HL-60 (cell line): Measurements from ENCODE around the gene SUPT16H.

Source experiments
- DNase-seq, 2 experiments: peaks; one replicate each; pipeline ENCODE4 v3.0.0-alpha.2; 2010 to 2020; ENCODE audit warnings: low read depth in 1 of 2, low spot score in 1 of 2
- H3K27ac ChIP-seq: fragments of 250-450 bp; sonication (Bioruptor Pico); replicated peaks from 2 replicates; pipeline ENCODE4 v1.5.1; 2020; ENCODE audit warnings: mild to moderate bottlenecking, moderate library complexity
- H3K27me3 ChIP-seq: fragments of 250-450 bp; sonication (Bioruptor Pico); 2 replicates; pipeline ENCODE4 v1.5.1; 2021; ENCODE audit warnings: mild to moderate bottlenecking, moderate library complexity; ENCODE audit not compliant: insufficient read depth, poor library complexity, severe bottlenecking
- H3K4me3 ChIP-seq: replicated peaks from 2 replicates; pipeline ENCODE4 v1.5.1; 2011; ENCODE audit warnings: mild to moderate bottlenecking, control low read depth, low read length; ENCODE audit not compliant: insufficient read depth
- GABPA ChIP-seq: IDR thresholded peaks from 2 replicates; pipeline ENCODE4 v1.6.1; 2012; ENCODE audit warnings: low read depth
- POLR2AphosphoS5 ChIP-seq: IDR thresholded peaks from 2 replicates; pipeline ENCODE4 v1.6.1; 2012; ENCODE audit warnings: low read depth
- REST ChIP-seq: IDR thresholded peaks from 2 replicates; pipeline ENCODE4 v1.6.1; 2012; ENCODE audit warnings: low read depth; ENCODE audit not compliant: insufficient replicate concordance
- SPI1 ChIP-seq: IDR thresholded peaks from 2 replicates; pipeline ENCODE4 v1.6.1; 2012; ENCODE audit warnings: low read depth, mild to moderate bottlenecking, borderline replicate concordance
- long read RNA-seq: library from polyadenylated mRNA; unstranded; transcript quantifications from one replicate; pipeline ENCODE4 v2.0.0, GENCODE V29; 2020
- TF ChIP-seq, protein P1 (sequence below): IDR thresholded peaks from one replicate; pipeline ENCODE4 v1.5.1; 2011; ENCODE audit warnings: low read length, control low read depth, inconsistent platforms; ENCODE audit not compliant: insufficient read depth

SUPT16H gene
- long read RNA-seq, full-length matches to known transcripts: 641 of 939 reads
- long read RNA-seq, partial matches to known transcripts: 242 of 939 reads
- long read RNA-seq, other reads (novel, unspliced or antisense): 56 of 939 reads

DNA sequence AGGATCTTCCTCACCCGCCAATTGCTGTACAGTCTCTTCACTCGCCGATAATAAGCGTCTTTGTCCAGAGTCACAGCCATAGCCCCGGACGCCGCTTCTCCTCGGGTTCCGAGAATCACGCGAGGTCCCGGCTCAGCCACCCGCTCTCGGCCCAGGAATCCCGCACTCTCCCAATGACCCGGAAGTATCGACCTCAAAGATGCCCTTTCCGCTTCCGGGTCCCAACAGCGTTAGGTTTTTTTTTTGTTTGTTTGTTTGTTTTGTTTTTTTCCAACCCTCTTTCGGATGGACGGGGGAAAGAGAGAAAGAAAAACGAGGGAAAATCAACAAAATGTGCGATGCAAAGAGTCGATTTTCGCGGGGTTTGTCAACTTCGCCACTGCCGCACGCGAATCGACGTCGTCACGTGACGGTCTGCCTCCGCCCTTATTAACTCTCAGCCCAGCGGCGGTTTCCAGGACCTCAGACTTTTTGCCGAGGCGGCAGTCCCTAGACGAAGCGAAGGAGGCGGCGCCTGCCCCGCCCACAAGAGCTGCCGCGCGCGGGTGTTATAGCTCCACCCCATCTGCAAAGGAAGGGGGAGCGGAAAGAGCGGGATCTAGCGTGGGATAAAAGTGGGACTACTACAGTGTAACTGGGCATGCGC lies at the start of gene SUPT16H:
TSS of gene SUPT16H (minus strand) at position 172 of the 646 bp plus-strand sequence. CDS start at position 80, 92 bp downstream.
- peak within 1 kb of the TSS; percentile 96 for H3K27ac ChIP-seq

GRCh38 chr14:21431126-21431525 lies 47.3 kb upstream of the SUPT16H start:
- H3K27ac ChIP-seq: no peak overlapping the region
- no peak for TF ChIP-seq SPI1
- TF ChIP-seq, protein P1, sequence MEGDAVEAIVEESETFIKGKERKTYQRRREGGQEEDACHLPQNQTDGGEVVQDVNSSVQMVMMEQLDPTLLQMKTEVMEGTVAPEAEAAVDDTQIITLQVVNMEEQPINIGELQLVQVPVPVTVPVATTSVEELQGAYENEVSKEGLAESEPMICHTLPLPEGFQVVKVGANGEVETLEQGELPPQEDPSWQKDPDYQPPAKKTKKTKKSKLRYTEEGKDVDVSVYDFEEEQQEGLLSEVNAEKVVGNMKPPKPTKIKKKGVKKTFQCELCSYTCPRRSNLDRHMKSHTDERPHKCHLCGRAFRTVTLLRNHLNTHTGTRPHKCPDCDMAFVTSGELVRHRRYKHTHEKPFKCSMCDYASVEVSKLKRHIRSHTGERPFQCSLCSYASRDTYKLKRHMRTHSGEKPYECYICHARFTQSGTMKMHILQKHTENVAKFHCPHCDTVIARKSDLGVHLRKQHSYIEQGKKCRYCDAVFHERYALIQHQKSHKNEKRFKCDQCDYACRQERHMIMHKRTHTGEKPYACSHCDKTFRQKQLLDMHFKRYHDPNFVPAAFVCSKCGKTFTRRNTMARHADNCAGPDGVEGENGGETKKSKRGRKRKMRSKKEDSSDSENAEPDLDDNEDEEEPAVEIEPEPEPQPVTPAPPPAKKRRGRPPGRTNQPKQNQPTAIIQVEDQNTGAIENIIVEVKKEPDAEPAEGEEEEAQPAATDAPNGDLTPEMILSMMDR: no peak
- no peak for TF ChIP-seq GABPA
- TF ChIP-seq REST: no peak
- no peak for TF ChIP-seq POLR2AphosphoS5
- no peak for DNase-seq
- H3K27me3 ChIP-seq: no peaks in the 10 kb centered on the region
- no peak overlapping the region for H3K4me3 ChIP-seq

More for the DNA sequence above, at the start of gene SUPT16H:
- peak; percentile 92 to 97 for DNase-seq
- TF ChIP-seq REST (peak; percentile 60), POLR2AphosphoS5 (peak; percentile 86), GABPA (peak; percentile 98), SPI1 (no peak)
- TF ChIP-seq, protein P1: no peak
- peak within 1 kb of the TSS; percentile 82 for H3K4me3 ChIP-seq
- no peaks in the 10 kb centered on the region for H3K27me3 ChIP-seq

DNA sequence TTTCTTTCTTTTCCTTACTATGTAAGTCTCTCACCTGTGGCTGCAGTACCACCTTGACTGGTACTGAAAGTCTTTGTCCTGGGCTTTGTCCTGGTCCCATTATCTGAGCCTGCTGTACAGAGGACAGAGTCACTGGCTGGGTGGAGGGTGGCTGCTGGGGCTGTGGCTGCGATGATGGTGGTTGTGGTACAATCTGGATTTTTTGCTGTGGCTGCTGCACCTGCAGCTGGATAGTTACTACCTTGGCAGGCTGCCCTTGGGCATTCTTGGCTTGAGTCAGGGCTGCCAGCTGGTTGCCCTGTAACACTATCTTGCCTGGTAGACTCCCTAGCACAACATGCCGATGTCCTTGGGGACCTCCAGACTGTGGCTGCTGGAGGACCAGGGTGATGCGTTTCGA lies 45.1 kb upstream of the SUPT16H start:
- Histone ChIP-seq H3K27me3 (no peaks in the 10 kb centered on the region), H3K27ac (no peak overlapping the region), H3K4me3 (no peak overlapping the region)
- no peak for DNase-seq
- TF ChIP-seq SPI1 (no peak), REST (no peak), GABPA (no peak), POLR2AphosphoS5 (no peak)
- TF ChIP-seq, protein P1: no peak
